Endothelial cell of umbilical vein (primary cell): Measurements from ENCODE around the gene MAGI1. TPM values are rescaled to one million over a fixed set of nuclear protein-coding genes. Genes with fewer than 3 reads are reported as not detected.

Source experiments
- BruUV-seq: library from RNA; stranded (reverse); fragments of 400-500 nt; replicated peaks from 2 replicates; lab custom pipeline; 2021; lab: Mats Ljungman, UMichigan
- CTCF ChIA-PET: fragments of 300-600, 350-600 bp; sonication (Branson Sonifier 250); formaldehyde crosslinking; loops from one replicate; lab custom pipeline; 2021; ENCODE audit warnings: antibody characterized with exemption, inconsistent platforms; lab: Charles Lee
- POLR2A ChIA-PET: fragments of 300-600, 350-600 bp; sonication (Branson Sonifier 250); formaldehyde crosslinking; loops from one replicate; lab custom pipeline; 2021; ENCODE audit warnings: antibody characterized with exemption, inconsistent platforms; lab: Charles Lee
- DNase-seq: peaks from one replicate; pipeline ENCODE4 v3.0.0-alpha.2; 2011; ENCODE audit warnings: low read depth, low spot score
- FAIRE-seq: peaks from 2 replicates; lab custom pipeline; 2011; peaks lifted over from hg19 to GRCh38; lab: Jason Lieb, UNC
- H2AFZ ChIP-seq: 2 replicates; pipeline ENCODE4 v1.6.0; 2012; ENCODE audit warnings: low read depth, low read length, control low read depth, inconsistent platforms
- H3K27ac ChIP-seq: 2 replicates; pipeline ENCODE4 v1.5.1; 2011; ENCODE audit warnings: low read depth, mild to moderate bottlenecking, control low read depth, low read length, moderate library complexity; ENCODE audit not compliant: insufficient read depth
- H3K27me3 ChIP-seq, 2 experiments: 2 replicates each; pipeline versions ENCODE4 v1.6.0 to v1.6.1; 2011; ENCODE audit warnings: low read length in 2 of 2, mixed read lengths in 1 of 2; ENCODE audit not compliant: control insufficient read depth in 2 of 2, insufficient read depth in 2 of 2
- H3K36me3 ChIP-seq, 2 experiments: 2 replicates in 1 of 2; 3 replicates in 1 of 2; pipeline ENCODE4 v1.5.1; 2011; ENCODE audit warnings: low read length in 2 of 2, mild to moderate bottlenecking in 1 of 2, moderate library complexity in 1 of 2; ENCODE audit not compliant: control insufficient read depth in 2 of 2, insufficient read depth in 2 of 2; ENCODE audit errors: extremely low read depth in 1 of 2
- H3K4me1 ChIP-seq: 3 replicates; pipeline ENCODE4 v1.5.1; 2011; ENCODE audit warnings: mild to moderate bottlenecking, low read length; ENCODE audit not compliant: control insufficient read depth, insufficient read depth; ENCODE audit errors: extremely low read depth
- H3K4me2 ChIP-seq: 2 replicates; pipeline ENCODE4 v1.6.1; 2011; ENCODE audit warnings: low read length, control low read depth, mixed read lengths; ENCODE audit not compliant: insufficient read depth
- H3K4me3 ChIP-seq, 3 experiments: fragments of 200-600 bp in 1 of 3; sonication (generic), shearing (Covaris generic) in 1 of 3; replicated peaks in 1 of 3; 2 replicates each; pipeline ENCODE4 v1.5.1; 2011 to 2016; ENCODE audit warnings: control low read depth in 3 of 3, low read length in 3 of 3, mild to moderate bottlenecking in 2 of 3, inconsistent platforms in 1 of 3, low read depth in 1 of 3, moderate library complexity in 1 of 3; ENCODE audit not compliant: insufficient read depth in 1 of 3
- H3K79me2 ChIP-seq: 2 replicates; pipeline ENCODE4 v1.6.0; 2012; ENCODE audit warnings: low read length, inconsistent platforms; ENCODE audit not compliant: control insufficient read depth, insufficient read depth
- H3K9ac ChIP-seq: replicated peaks from 2 replicates; pipeline ENCODE3; 2011; ENCODE audit warnings: low read length, control low read depth; ENCODE audit not compliant: insufficient read depth; ENCODE audit errors: extremely low read depth
- H3K9me1 ChIP-seq: replicated peaks from 3 replicates; pipeline ENCODE4 v1.6.0; 2011; ENCODE audit warnings: mild to moderate bottlenecking, low read length; ENCODE audit not compliant: control insufficient read depth, insufficient read depth; ENCODE audit errors: extremely low read depth
- H3K9me3 ChIP-seq: replicated peaks from 2 replicates; pipeline ENCODE4 v1.5.1; 2012; ENCODE audit warnings: low read length, inconsistent platforms; ENCODE audit not compliant: control insufficient read depth, insufficient read depth
- H4K20me1 ChIP-seq: replicated peaks from 2 replicates; pipeline ENCODE3; 2011; ENCODE audit warnings: mild to moderate bottlenecking, low read length; ENCODE audit not compliant: control insufficient read depth, insufficient read depth; ENCODE audit errors: extremely low read depth
- EZH2 ChIP-seq: IDR thresholded peaks from 2 replicates; pipeline ENCODE4 v1.6.1; 2012; ENCODE audit warnings: borderline replicate concordance, low read depth, mild to moderate bottlenecking, moderate library complexity, low read length, inconsistent platforms; ENCODE audit not compliant: severe bottlenecking
- FOS ChIP-seq: IDR thresholded peaks from 2 replicates; pipeline ENCODE4 v1.6.1; 2011; ENCODE audit warnings: mild to moderate bottlenecking, low read length, moderate library complexity, borderline replicate concordance; ENCODE audit not compliant: insufficient read depth
- GATA2 ChIP-seq: IDR thresholded peaks from 2 replicates; pipeline ENCODE4 v1.7.0; 2011; ENCODE audit warnings: low read depth, mild to moderate bottlenecking, moderate library complexity, mixed read lengths, low read length; ENCODE audit not compliant: insufficient read length, insufficient read depth
- JUN ChIP-seq: IDR thresholded peaks from 2 replicates; pipeline ENCODE4 v1.6.1; 2011; ENCODE audit warnings: borderline replicate concordance, low read depth; ENCODE audit not compliant: insufficient read length, insufficient read depth
- MYC ChIP-seq: IDR thresholded peaks from one replicate; pipeline ENCODE4 v1.6.1; 2011; ENCODE audit warnings: mild to moderate bottlenecking, low read depth, low read length
- POLR2A ChIP-seq: IDR thresholded peaks from 2 replicates; pipeline ENCODE4 v1.6.1; 2012; ENCODE audit warnings: low read depth, mild to moderate bottlenecking, control low read depth, low read length
- POLR2AphosphoS5 ChIP-seq: IDR thresholded peaks from 2 replicates; pipeline ENCODE4 v1.6.1; 2012; ENCODE audit warnings: low read depth, mild to moderate bottlenecking, control low read depth, low read length, moderate library complexity; ENCODE audit not compliant: insufficient read depth
- dilution Hi-C: fragments of 300-500 bp; cut with MboI; formaldehyde crosslinking; loops from one replicate; pipeline ENCODE4 v1.15.0; 2019; ENCODE audit warnings: low sequenced_read_pairs; ENCODE audit not compliant: extremely low pct_ligation_motif_present
- intact Hi-C: fragments of 100-400 bp; cut with micrococcal nuclease; formaldehyde crosslinking; loops from one replicate; pipeline ENCODE4 v1.10.0; 2022
- polyA plus RNA-seq, 4 experiments: library from polyadenylated mRNA; depleted of rRNA in 3 of 4; stranded (reverse) in 3 of 4; unstranded in 1 of 4; fragments of >200 nt; gene quantifications; 2 replicates each; pipeline versions ENCODE4 v1.2.1 to v1.2.3, GENCODE V29; 2011 to 2012; ENCODE audit warnings: missing spikeins in 1 of 4
- total RNA-seq: library from RNA; stranded (reverse); gene quantifications from 2 replicates; pipeline ENCODE4 v1.2.3, GENCODE V29; 2021
- TF ChIP-seq, protein P1 (sequence below): IDR thresholded peaks from 2 replicates; pipeline ENCODE4 v1.6.1; 2011; ENCODE audit not compliant: insufficient read depth, insufficient read length
- TF ChIP-seq, protein P2 (sequence below), 2 donors: IDR thresholded peaks; 1 replicate in 1 of 2; 2 replicates in 1 of 2; pipeline ENCODE4 v1.5.1; 2011; ENCODE audit warnings: low read length in 2 of 2, mild to moderate bottlenecking in 2 of 2, moderate library complexity in 2 of 2, control low read depth in 1 of 2, inconsistent platforms in 1 of 2, low read depth in 1 of 2; ENCODE audit not compliant: insufficient read depth in 1 of 2; ENCODE audit errors: extremely low read depth in 1 of 2

Gene MAGI1
- total and polyA plus RNA-seq, 2 donors (not counting 3 experiments of a cell fraction or from before 2014, with no cell fraction given), result 10.1 to 47.9 TPM

DNA sequence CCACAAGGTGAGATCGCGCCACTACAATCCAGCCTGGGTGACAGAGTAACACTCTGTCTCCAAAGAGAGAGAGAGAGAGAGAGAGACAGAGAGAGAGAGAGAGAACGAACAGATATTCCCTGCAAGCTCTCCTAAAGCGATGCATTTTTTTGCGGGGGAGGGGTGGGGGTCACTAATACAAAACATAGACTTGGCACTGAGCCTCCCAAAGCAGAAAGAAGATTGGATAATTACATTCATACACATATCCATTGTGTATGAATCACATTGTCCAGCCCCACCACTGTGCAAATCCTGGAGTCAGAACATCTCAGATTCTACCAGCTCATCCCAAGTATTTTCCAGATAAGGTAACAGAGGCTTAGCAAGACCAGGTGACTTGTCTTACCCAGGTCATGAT is 459.9 kb downstream of the MAGI1 start:
- no peak for FAIRE-seq

More for the DNA sequence above, 459.9 kb downstream of the MAGI1 start:
- Histone ChIP-seq H3K9me3 (no peaks in the 10 kb centered on the region), H3K79me2 (no peaks in the 10 kb centered on the region), H3K27me3 (no peaks in the 10 kb centered on the region), H3K27ac (no peak overlapping the region), H3K4me1 (no peaks in the 10 kb centered on the region), H3K4me3 (no peak overlapping the region), H3K36me3 (no peaks in the 10 kb centered on the region), H2AFZ (no peak overlapping the region), H3K9ac (no peak overlapping the region), H4K20me1 (no peaks in the 10 kb centered on the region), H3K9me1 (no peaks in the 10 kb centered on the region), H3K4me2 (no peak overlapping the region)
- ChIA-PET POLR2A (no interaction called here), CTCF (interaction anchor here (0.6 kb wide), 1 partner anchor 111 kb away, joined by 4 read pairs; no protein-coding TSS in a partner anchor)
- no TSS peak for BruUV-seq
- TF ChIP-seq EZH2, result no peak
- TF ChIP-seq POLR2A, result no peak
- TF ChIP-seq GATA2, result no peak
- TF ChIP-seq, protein P1, sequence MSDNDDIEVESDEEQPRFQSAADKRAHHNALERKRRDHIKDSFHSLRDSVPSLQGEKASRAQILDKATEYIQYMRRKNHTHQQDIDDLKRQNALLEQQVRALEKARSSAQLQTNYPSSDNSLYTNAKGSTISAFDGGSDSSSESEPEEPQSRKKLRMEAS, result no peak
- TF ChIP-seq POLR2AphosphoS5, result no peak
- no peak for TF ChIP-seq FOS
- no peak for TF ChIP-seq JUN
- TF ChIP-seq, protein P2, sequence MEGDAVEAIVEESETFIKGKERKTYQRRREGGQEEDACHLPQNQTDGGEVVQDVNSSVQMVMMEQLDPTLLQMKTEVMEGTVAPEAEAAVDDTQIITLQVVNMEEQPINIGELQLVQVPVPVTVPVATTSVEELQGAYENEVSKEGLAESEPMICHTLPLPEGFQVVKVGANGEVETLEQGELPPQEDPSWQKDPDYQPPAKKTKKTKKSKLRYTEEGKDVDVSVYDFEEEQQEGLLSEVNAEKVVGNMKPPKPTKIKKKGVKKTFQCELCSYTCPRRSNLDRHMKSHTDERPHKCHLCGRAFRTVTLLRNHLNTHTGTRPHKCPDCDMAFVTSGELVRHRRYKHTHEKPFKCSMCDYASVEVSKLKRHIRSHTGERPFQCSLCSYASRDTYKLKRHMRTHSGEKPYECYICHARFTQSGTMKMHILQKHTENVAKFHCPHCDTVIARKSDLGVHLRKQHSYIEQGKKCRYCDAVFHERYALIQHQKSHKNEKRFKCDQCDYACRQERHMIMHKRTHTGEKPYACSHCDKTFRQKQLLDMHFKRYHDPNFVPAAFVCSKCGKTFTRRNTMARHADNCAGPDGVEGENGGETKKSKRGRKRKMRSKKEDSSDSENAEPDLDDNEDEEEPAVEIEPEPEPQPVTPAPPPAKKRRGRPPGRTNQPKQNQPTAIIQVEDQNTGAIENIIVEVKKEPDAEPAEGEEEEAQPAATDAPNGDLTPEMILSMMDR (IDR thresholded peaks at IDR 0.05; ENCODE audit: extremely low read depth in 1 of 2, insufficient read depth in 1 of 2, low read depth in 1 of 2, low read length in 2 of 2), result no peak
- TF ChIP-seq MYC, result no peak
- dilution Hi-C loops (no loop called here), intact Hi-C loops (no loop called here)
- no peak for DNase-seq
